Measurements from ENCODE around the gene FRAT2.

- TF ChIP-seq CTCF (IDR thresholded peaks at IDR 0.05), result no peak
- TF ChIP-seq POLR2AphosphoS5 (IDR thresholded peaks at IDR 0.05), result no peak
These were observed 32.3 kb downstream of the FRAT2 start for GRCh38 chr10:97302088-97302791.
